Lung (tissue), 12 donors: ENCODE measurements around the gene PAF1. TPM values are rescaled to one million over a fixed set of nuclear protein-coding genes. Genes with fewer than 3 reads are reported as not detected.

ENCODE experiments used
- ATAC-seq: fragments of 200-7000 bp; cut with Tn5 transposase; one replicate; pipeline ENCODE4 v1.9.1; 2020; ENCODE audit warnings: moderate number of reproducible peaks; ENCODE audit not compliant: insufficient read depth, low FRiP score
- DNase-seq, 3 donors: peaks; one replicate each; pipeline ENCODE4 v3.0.0-alpha.2; 2013 to 2017
- H3K27ac ChIP-seq, 2 donors: one replicate each; pipeline ENCODE4 v1.5.1; 2013; ENCODE audit warnings: mild to moderate bottlenecking in 2 of 2, moderate library complexity in 2 of 2, control low read depth in 1 of 2, inconsistent platforms in 1 of 2, low read depth in 1 of 2, low read length in 1 of 2
- H3K27me3 ChIP-seq, 3 donors: one replicate each; pipeline ENCODE4 v1.5.1; 2013; ENCODE audit warnings: low read length in 2 of 3; ENCODE audit not compliant: control insufficient read depth in 3 of 3, insufficient read depth in 3 of 3
- H3K36me3 ChIP-seq, 4 donors: one replicate each; pipeline ENCODE4 v1.5.1; 2013; ENCODE audit warnings: low read length in 4 of 4, mild to moderate bottlenecking in 1 of 4, moderate library complexity in 1 of 4; ENCODE audit not compliant: control insufficient read depth in 4 of 4, insufficient read depth in 4 of 4
- H3K4me1 ChIP-seq, 5 donors: one replicate each; pipeline ENCODE4 v1.5.1; 2013; ENCODE audit warnings: low read length in 5 of 5, mild to moderate bottlenecking in 2 of 5, moderate library complexity in 1 of 5; ENCODE audit not compliant: control insufficient read depth in 5 of 5, insufficient read depth in 5 of 5
- H3K4me3 ChIP-seq: one replicate; pipeline ENCODE4 v1.5.1; 2013; ENCODE audit warnings: mild to moderate bottlenecking, control low read depth, moderate library complexity
- H3K9ac ChIP-seq, 2 donors: one replicate each; pipeline ENCODE4 v1.5.1; 2013; ENCODE audit warnings: low read length in 2 of 2, control low read depth in 1 of 2; ENCODE audit not compliant: insufficient read depth in 1 of 2
- H3K9me3 ChIP-seq, 4 donors: one replicate each; pipeline ENCODE4 v1.5.1; 2013; ENCODE audit warnings: low read length in 3 of 4, mild to moderate bottlenecking in 1 of 4, moderate library complexity in 1 of 4; ENCODE audit not compliant: control insufficient read depth in 4 of 4, insufficient read depth in 3 of 4
- WGBS, 2 donors: extraction: QIAGEN DNeasy Blood & Tissue Kit; methylation state at CpG; one replicate each; pipeline ENCODE4 v1.1.7; 2013; 5-methylcytosine and 5-hydroxymethylcytosine counted together
- polyA plus RNA-seq, 2 donors: library from polyadenylated mRNA; stranded (reverse); fragments of 200-250 nt; gene quantifications; one replicate each; pipeline ENCODE4 v1.2.1, GENCODE V29; 2013
- total RNA-seq, 2 donors: library from RNA; depleted of rRNA in 1 of 2; stranded (reverse); fragments of >200 nt in 1 of 2; gene quantifications; one replicate each; pipeline ENCODE4 v1.2.1, GENCODE V29; 2014 to 2021
- TF ChIP-seq, protein P1 (sequence below): IDR thresholded peaks from 2 replicates; pipeline ENCODE4 v1.5.1; 2012; ENCODE audit warnings: mild to moderate bottlenecking; ENCODE audit errors: control extremely low read depth, extremely low read depth
- donor health status: control.
- donor health status: control.
- donor health status: Bipolar disorder and iron deficiency.
- donor health status: healthy.
- donor health status: DM: yes; HTN: yes; CAD: no.

PAF1 gene
- total and polyA plus RNA-seq, 4 donors: 24.8 to 41.8 (median 34.0) TPM

DNA sequence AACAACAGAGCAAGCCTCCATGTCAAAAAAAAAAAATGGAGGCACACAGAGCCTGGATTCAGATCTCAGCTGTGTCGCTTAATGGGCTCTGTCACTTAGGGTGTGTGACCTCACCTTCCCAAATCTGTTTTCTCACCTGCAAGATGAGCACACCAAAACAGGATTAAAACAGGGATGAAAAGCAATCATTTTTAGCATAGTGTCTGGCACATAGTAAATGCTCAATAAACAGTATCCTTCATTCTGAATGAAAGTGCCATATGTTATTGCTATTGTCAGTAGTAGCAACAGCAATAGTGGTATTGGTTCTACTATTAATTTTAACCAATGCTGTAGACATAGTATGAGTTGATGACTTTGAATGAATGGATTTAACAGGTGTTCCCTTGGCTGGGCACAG is 25.4 kb downstream of the PAF1 start:
- Histone ChIP-seq H3K27ac (no peak overlapping the region), H3K9ac (no peak overlapping the region), H3K36me3 (peaks cover 9 to 34% (median 19%) of the 10 kb centered on the region in 4 donors), H3K4me1 (peaks cover 0 to 6% (median 0%) of the 10 kb centered on the region in 5 donors), H3K4me3 (no peak overlapping the region), H3K27me3 (no peaks in the 10 kb centered on the region), H3K9me3 (no peaks in the 10 kb centered on the region)
- ATAC-seq (no peak), DNase-seq (no peak)
- TF ChIP-seq, protein P1, sequence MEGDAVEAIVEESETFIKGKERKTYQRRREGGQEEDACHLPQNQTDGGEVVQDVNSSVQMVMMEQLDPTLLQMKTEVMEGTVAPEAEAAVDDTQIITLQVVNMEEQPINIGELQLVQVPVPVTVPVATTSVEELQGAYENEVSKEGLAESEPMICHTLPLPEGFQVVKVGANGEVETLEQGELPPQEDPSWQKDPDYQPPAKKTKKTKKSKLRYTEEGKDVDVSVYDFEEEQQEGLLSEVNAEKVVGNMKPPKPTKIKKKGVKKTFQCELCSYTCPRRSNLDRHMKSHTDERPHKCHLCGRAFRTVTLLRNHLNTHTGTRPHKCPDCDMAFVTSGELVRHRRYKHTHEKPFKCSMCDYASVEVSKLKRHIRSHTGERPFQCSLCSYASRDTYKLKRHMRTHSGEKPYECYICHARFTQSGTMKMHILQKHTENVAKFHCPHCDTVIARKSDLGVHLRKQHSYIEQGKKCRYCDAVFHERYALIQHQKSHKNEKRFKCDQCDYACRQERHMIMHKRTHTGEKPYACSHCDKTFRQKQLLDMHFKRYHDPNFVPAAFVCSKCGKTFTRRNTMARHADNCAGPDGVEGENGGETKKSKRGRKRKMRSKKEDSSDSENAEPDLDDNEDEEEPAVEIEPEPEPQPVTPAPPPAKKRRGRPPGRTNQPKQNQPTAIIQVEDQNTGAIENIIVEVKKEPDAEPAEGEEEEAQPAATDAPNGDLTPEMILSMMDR: no peak
- 96 to 100% methylated on average over 1 of the region's 1 CpG for WGBS, 2 donors

DNA sequence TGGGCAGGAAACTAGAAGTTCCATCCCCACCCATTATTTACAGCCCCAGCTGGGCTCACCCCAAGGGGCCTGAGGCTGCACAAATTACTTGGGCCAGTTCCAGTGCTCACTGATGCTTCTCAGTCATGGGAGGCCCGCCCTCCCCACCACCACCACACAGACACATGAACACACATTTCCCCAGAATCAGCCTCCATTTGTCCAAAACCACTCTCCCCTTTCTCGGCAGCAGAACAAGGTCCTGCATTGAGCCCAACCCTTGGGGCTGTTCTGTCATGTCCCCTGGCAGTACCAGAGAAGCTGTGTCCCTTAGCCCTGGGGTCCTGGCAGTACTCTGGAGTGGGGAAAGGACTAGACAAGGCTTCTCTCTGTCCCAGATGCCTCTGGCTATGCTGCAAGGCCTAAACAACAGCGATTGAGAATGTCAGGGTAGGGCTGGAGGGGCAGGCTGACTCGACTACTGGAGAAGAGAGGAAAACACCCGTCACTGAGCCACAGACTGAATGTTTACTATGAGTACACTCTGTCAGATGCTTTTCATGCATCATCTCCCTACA is 26.9 kb downstream of the PAF1 start:
- Histone ChIP-seq H3K36me3 (peaks cover 9 to 29% (median 19%) of the 10 kb centered on the region in 4 donors), H3K9me3 (no peaks in the 10 kb centered on the region), H3K4me3 (no peak overlapping the region), H3K27ac (no peak overlapping the region), H3K9ac (no peak overlapping the region), H3K27me3 (no peaks in the 10 kb centered on the region), H3K4me1 (peaks cover 0 to 6% (median 0%) of the 10 kb centered on the region in 5 donors)
- TF ChIP-seq, protein P1: no peak
- 81 to 87% methylated on average over 5 of the region's 5 CpGs for WGBS, 2 donors
- DNase-seq (peak in 1 of 3 donors; percentile 9), ATAC-seq (no peak)

DNA sequence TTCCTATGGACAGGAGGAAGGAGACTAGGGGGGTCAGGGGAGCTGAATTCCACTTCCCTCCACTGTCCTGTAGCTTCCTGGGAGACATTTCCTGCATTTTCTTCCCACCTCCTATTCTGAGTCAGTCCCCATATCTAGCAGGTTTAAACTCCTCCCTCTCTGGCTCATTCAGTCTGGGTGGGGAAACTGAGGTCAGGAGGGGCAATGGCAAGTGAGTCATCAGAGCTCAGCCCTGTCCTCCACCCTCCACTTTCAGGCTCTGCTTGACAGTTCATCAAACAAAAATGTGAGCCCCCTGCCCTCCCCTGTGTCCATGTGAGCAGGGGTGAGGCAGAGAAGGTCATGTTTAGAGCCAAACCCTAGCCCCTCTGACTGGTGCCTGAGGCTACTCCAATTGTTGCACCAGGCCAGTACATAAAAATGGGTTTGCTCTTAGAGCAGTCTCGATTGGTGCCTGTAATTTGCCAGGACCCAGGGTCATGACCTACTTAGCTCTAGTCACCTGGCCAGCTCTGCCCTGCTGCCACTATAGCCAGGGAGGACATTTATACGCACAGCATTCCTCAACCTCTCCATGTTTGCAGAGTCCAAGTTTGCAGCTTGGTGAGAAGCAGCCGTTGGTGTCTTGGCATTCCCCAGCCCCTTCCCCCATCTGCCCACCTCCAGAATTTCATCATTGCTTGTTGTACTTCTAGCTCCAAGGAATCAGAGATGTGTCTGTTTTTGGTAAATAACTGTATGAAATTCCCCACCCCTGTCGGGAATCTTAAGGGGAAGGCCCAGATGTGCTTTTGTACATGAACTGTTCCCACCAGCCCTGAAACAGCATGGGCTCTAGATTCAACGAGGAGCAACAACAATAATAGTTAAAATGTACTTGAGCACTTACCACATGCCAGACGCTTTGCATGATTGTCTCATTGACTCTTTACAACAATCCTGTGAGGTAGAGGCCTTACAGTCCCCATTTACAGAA is 27.9 kb downstream of the PAF1 start:
- no peak overlapping the region for H3K9ac ChIP-seq
- WGBS, 2 donors: 72 to 83% methylated on average over 6 of the region's 6 CpGs

More for the DNA sequence above, 27.9 kb downstream of the PAF1 start:
- H3K4me1 ChIP-seq: peaks cover 0 to 6% (median 0%) of the 10 kb centered on the region in 5 donors
- H3K27me3 ChIP-seq: no peaks in the 10 kb centered on the region
- H3K36me3 ChIP-seq: peaks cover 13 to 35% (median 24%) of the 10 kb centered on the region in 4 donors
- H3K9me3 ChIP-seq: no peaks in the 10 kb centered on the region
- H3K4me3 ChIP-seq: no peak overlapping the region
- ATAC-seq (peak; percentile 68), DNase-seq (no peak)
- peak overlapping the region in 1 of 2 donors; percentile 39 for H3K27ac ChIP-seq
- TF ChIP-seq, protein P1: no peak
